Loucy (cell line): ENCODE measurements around the gene ZSWIM6.

Experiments used
- CTCF ChIP-seq: fragments of 200-600 bp; sonication (generic); conservative IDR thresholded peaks from 2 replicates; pipeline ENCODE4 v1.5.1; 2014; ENCODE audit warnings: mild to moderate bottlenecking, antibody characterized with exemption, low read length
- EZH2phosphoT487 ChIP-seq: fragments of 200-600 bp; IDR thresholded peaks from 2 replicates; pipeline ENCODE4 v1.6.1; 2018; ENCODE audit warnings: antibody characterized with exemption, mild to moderate bottlenecking, moderate library complexity, borderline replicate concordance

GRCh38 chr5:61532983-61533382 lies 200.9 kb downstream of the ZSWIM6 start:
- TF ChIP-seq CTCF (no peak), EZH2phosphoT487 (no peak)
